IMR-90 (cell line): ENCODE data around the gene COL13A1. TPM values are rescaled to one million over a fixed set of nuclear protein-coding genes. Genes with fewer than 3 reads are reported as not detected.

Experiments used
- ATAC-seq: fragments of 200-7000 bp; cut with Tn5 transposase; 2 replicates; pipeline ENCODE4 v1.9.1; 2020; ENCODE audit warnings: low read depth, mild to moderate bottlenecking, moderate library complexity
- BruUV-seq: library from RNA; stranded (reverse); fragments of 400-500 nt; replicated peaks from 2 replicates; lab custom pipeline; 2021; lab: Mats Ljungman, UMichigan
- CTCF ChIA-PET: fragments of 300-600 bp; formaldehyde crosslinking; extraction: SDS; loops from one replicate; lab custom pipeline; 2021; ENCODE audit warnings: antibody characterized with exemption; lab: Yijun Ruan, JAX
- POLR2A ChIA-PET: fragments of 300-600 bp; sonication (Branson Sonifier 250); formaldehyde crosslinking; loops from one replicate; lab custom pipeline; 2022; ENCODE audit warnings: antibody characterized with exemption; ENCODE audit not compliant: unreplicated experiment; lab: Charles Lee
- DNase-seq: peaks from one replicate; pipeline ENCODE4 v3.0.0; 2013
- H2AFZ ChIP-seq: replicated peaks from 2 replicates; pipeline ENCODE3; 2013; ENCODE audit warnings: low read length, mild to moderate bottlenecking; ENCODE audit not compliant: poor library complexity
- H2AK5ac ChIP-seq: 2 replicates; pipeline ENCODE4 v1.6.1; 2013; ENCODE audit warnings: low read depth, low read length, inconsistent platforms
- H2AK9ac ChIP-seq: replicated peaks from 2 replicates; pipeline ENCODE3; 2013; ENCODE audit warnings: mild to moderate bottlenecking, low read depth, low read length, moderate library complexity; ENCODE audit not compliant: poor library complexity
- H2BK120ac ChIP-seq: 2 replicates; pipeline ENCODE4 v1.6.1; 2013; ENCODE audit warnings: low read depth, low read length, inconsistent platforms
- H2BK15ac ChIP-seq: 3 replicates; pipeline ENCODE4 v1.6.1; 2013; ENCODE audit warnings: low read depth, low read length, inconsistent platforms
- H2BK20ac ChIP-seq: 2 replicates; pipeline ENCODE4 v1.6.1; 2013; ENCODE audit warnings: low read depth, mild to moderate bottlenecking, inconsistent platforms, low read length, moderate library complexity
- H2BK5ac ChIP-seq: 2 replicates; pipeline ENCODE4 v1.6.1; 2013; ENCODE audit warnings: mild to moderate bottlenecking, low read depth, low read length, inconsistent platforms; ENCODE audit not compliant: poor library complexity, severe bottlenecking
- H3K14ac ChIP-seq: replicated peaks from 2 replicates; pipeline ENCODE4 v1.6.1; 2013; ENCODE audit warnings: low read depth, low read length, inconsistent platforms
- H3K18ac ChIP-seq: 2 replicates; pipeline ENCODE4 v1.6.1; 2013; ENCODE audit warnings: low read depth, low read length, control low read depth
- H3K23ac ChIP-seq: 2 replicates; pipeline ENCODE4 v1.6.1; 2013; ENCODE audit warnings: low read depth, low read length, inconsistent platforms
- H3K27ac ChIP-seq: 2 replicates; pipeline ENCODE4 v1.5.1; 2013; ENCODE audit warnings: mild to moderate bottlenecking, control low read depth, low read length; ENCODE audit not compliant: insufficient read depth
- H3K27me3 ChIP-seq: 2 replicates; pipeline ENCODE4 v1.6.1; 2013; ENCODE audit warnings: low read length; ENCODE audit not compliant: control insufficient read depth, insufficient read depth
- H3K36me3 ChIP-seq: 2 replicates; pipeline ENCODE4 v1.6.1; 2013; ENCODE audit warnings: low read length, mixed read lengths; ENCODE audit not compliant: control insufficient read depth, insufficient read depth
- H3K4ac ChIP-seq: 2 replicates; pipeline ENCODE4 v1.6.1; 2013; ENCODE audit warnings: low read depth, low read length, inconsistent platforms
- H3K4me1 ChIP-seq: 2 replicates; pipeline ENCODE4 v1.6.1; 2013; ENCODE audit warnings: low read length, mixed read lengths; ENCODE audit not compliant: control insufficient read depth, insufficient read depth
- H3K4me2 ChIP-seq: 2 replicates; pipeline ENCODE4 v1.6.1; 2013; ENCODE audit warnings: low read depth, mild to moderate bottlenecking, control low read depth, low read length, moderate library complexity
- H3K4me3 ChIP-seq: 2 replicates; pipeline ENCODE4 v1.5.1; 2013; ENCODE audit warnings: low read depth, mild to moderate bottlenecking, control low read depth, low read length, moderate library complexity; ENCODE audit not compliant: insufficient read depth
- H3K56ac ChIP-seq: 2 replicates; pipeline ENCODE4 v1.6.1; 2013; ENCODE audit warnings: low read length, inconsistent platforms; ENCODE audit not compliant: insufficient read depth; ENCODE audit errors: extremely low read depth
- H3K79me1 ChIP-seq, 2 experiments: 2 replicates each; pipeline ENCODE4 v1.6.1; 2013; ENCODE audit warnings: low read length in 2 of 2, inconsistent platforms in 1 of 2, low read depth in 1 of 2
- H3K9ac ChIP-seq: 2 replicates; pipeline ENCODE4 v1.6.1; 2013; ENCODE audit warnings: low read depth, low read length, control low read depth
- H3K9me1 ChIP-seq: 2 replicates; pipeline ENCODE4 v1.6.1; 2013; ENCODE audit warnings: low read length, inconsistent platforms; ENCODE audit not compliant: insufficient read depth
- H3K9me3 ChIP-seq: 2 replicates; pipeline ENCODE4 v1.6.1; 2013; ENCODE audit warnings: low read length; ENCODE audit not compliant: control insufficient read depth, insufficient read depth
- H4K20me1 ChIP-seq: 2 replicates; pipeline ENCODE4 v1.6.1; 2013; ENCODE audit warnings: low read length, inconsistent platforms; ENCODE audit not compliant: insufficient read depth
- H4K5ac ChIP-seq: 2 replicates; pipeline ENCODE4 v1.6.1; 2013; ENCODE audit warnings: mild to moderate bottlenecking, low read depth, low read length, control low read depth
- H4K8ac ChIP-seq, 2 experiments: 2 replicates each; pipeline ENCODE4 v1.6.1; 2013; ENCODE audit warnings: low read depth in 2 of 2, low read length in 2 of 2, control low read depth in 1 of 2, inconsistent platforms in 1 of 2
- H4K91ac ChIP-seq: 2 replicates; pipeline ENCODE4 v1.6.1; 2013; ENCODE audit warnings: low read depth, low read length, inconsistent platforms; ENCODE audit not compliant: insufficient read depth
- BHLHE40 ChIP-seq: fragments of 150-350 bp; IDR thresholded peaks from 2 replicates; pipeline ENCODE4 v1.6.1; 2016; ENCODE audit warnings: mild to moderate bottlenecking, low read depth, low read length
- CEBPB ChIP-seq: IDR thresholded peaks from 2 replicates; pipeline ENCODE4 v1.6.1; 2012; ENCODE audit warnings: low read depth, low read length, improper control_type of control experiment
- CHD1 ChIP-seq: IDR thresholded peaks from 2 replicates; pipeline ENCODE4 v1.6.1; 2012; ENCODE audit warnings: low read depth, low read length, improper control_type of control experiment
- CTCF ChIP-seq: conservative IDR thresholded peaks from 2 replicates; pipeline ENCODE4 v1.5.1; 2012; ENCODE audit warnings: mild to moderate bottlenecking, low read depth, low read length, improper control_type of control experiment
- ELK1 ChIP-seq: fragments of 150-350 bp; IDR thresholded peaks from 2 replicates; pipeline ENCODE4 v1.6.1; 2016; ENCODE audit warnings: low read depth, mild to moderate bottlenecking, low read length, moderate library complexity, borderline replicate concordance
- FOS ChIP-seq: fragments of 150-350 bp; IDR thresholded peaks from 2 replicates; pipeline ENCODE4 v1.6.1; 2016; ENCODE audit warnings: low read depth, low read length
- MAFK ChIP-seq: IDR thresholded peaks from 2 replicates; pipeline ENCODE4 v1.6.1; 2012; ENCODE audit warnings: low read depth, low read length, improper control_type of control experiment
- MAZ ChIP-seq: IDR thresholded peaks from 2 replicates; pipeline ENCODE4 v1.6.1; 2012; ENCODE audit warnings: low read depth, mild to moderate bottlenecking, low read length, improper control_type of control experiment, moderate library complexity, borderline replicate concordance
- MXI1 ChIP-seq: IDR thresholded peaks from 2 replicates; pipeline ENCODE4 v1.6.1; 2012; ENCODE audit warnings: low read depth, mild to moderate bottlenecking, low read length, moderate library complexity, borderline replicate concordance
- NFE2L2 ChIP-seq: fragments of 150-350 bp; IDR thresholded peaks from 2 replicates; pipeline ENCODE4 v1.6.1; 2016; ENCODE audit warnings: low read depth, mild to moderate bottlenecking, low read length
- POLR2A ChIP-seq: IDR thresholded peaks from 2 replicates; pipeline ENCODE4 v1.6.1; 2012; ENCODE audit warnings: mild to moderate bottlenecking, low read depth, low read length
- RAD21 ChIP-seq: IDR thresholded peaks from 2 replicates; pipeline ENCODE4 v1.6.1; 2012; ENCODE audit warnings: low read length, improper control_type of control experiment
- RCOR1 ChIP-seq: IDR thresholded peaks from 2 replicates; pipeline ENCODE4 v1.6.1; 2012; ENCODE audit warnings: mild to moderate bottlenecking, low read length, improper control_type of control experiment; ENCODE audit not compliant: insufficient replicate concordance
- RFX5 ChIP-seq: IDR thresholded peaks from 2 replicates; pipeline ENCODE4 v1.8.0; 2012; ENCODE audit warnings: low read depth, mild to moderate bottlenecking, low read length, moderate library complexity
- SMC3 ChIP-seq: fragments of 150-350 bp; IDR thresholded peaks from 2 replicates; pipeline ENCODE4 v1.6.1; 2016; ENCODE audit warnings: low read depth, mild to moderate bottlenecking, antibody characterized with exemption, low read length, moderate library complexity
- USF2 ChIP-seq: fragments of 150-350 bp; IDR thresholded peaks from 2 replicates; pipeline ENCODE4 v1.6.1; 2017; ENCODE audit warnings: mild to moderate bottlenecking, antibody characterized with exemption, low read length, low read depth
- WGBS, 2 experiments: methylation state at CpG; one replicate each; pipeline versions ENCODE4 v1.1.5 to v1.1.7; 2013; ENCODE audit warnings: missing lambda C conversion rate in 2 of 2; ENCODE audit not compliant: insufficient read length in 1 of 2; ENCODE audit errors: extremely low coverage in 2 of 2; 5-methylcytosine and 5-hydroxymethylcytosine counted together
- dilution Hi-C: fragments of 300-500 bp; cut with HindIII; formaldehyde crosslinking; loops from one replicate; pipeline ENCODE4 v1.14.3; 2018; ENCODE audit warnings: low sequenced_read_pairs; ENCODE audit not compliant: unreplicated experiment
- in situ Hi-C: fragments of 300-500 bp; cut with MboI; formaldehyde crosslinking; loops from 3 replicates; pipeline ENCODE4 v1.14.3; 2019; ENCODE audit warnings: low sequenced_read_pairs, inconsistent platforms, mixed read lengths
- intact Hi-C: fragments of 100-400 bp; cut with micrococcal nuclease; formaldehyde crosslinking; loops from 2 replicates; pipeline ENCODE4 v1.10.0; 2022
- polyA plus RNA-seq, 3 experiments: library from polyadenylated mRNA; depleted of rRNA; stranded (reverse); fragments of >200 nt; gene quantifications; 2 replicates each; pipeline ENCODE4 v1.2.3, GENCODE V29; 2012; ENCODE audit warnings: low replicate concordance in 1 of 3
- total RNA-seq: library from RNA; depleted of rRNA; stranded (reverse); fragments of >200 nt; gene quantifications from 2 replicates; pipeline ENCODE4 v1.2.3, GENCODE V29; 2012

Gene COL13A1
- total and polyA plus RNA-seq, 2 of the 4 experiments (the other 2 are of a cell fraction) = 12.2 to 31.3 TPM

- no peak overlapping the region for H4K91ac ChIP-seq
- no TSS peak for BruUV-seq
- peak overlapping the region; percentile 13; the same call in 1 of the 2 replicates for H3K27ac ChIP-seq
- no peaks in the 10 kb centered on the region for H3K79me1 ChIP-seq
- no peak overlapping the region for H3K4me3 ChIP-seq
- H2BK5ac ChIP-seq = no peak overlapping the region
- peak overlapping the region; percentile 14 for H2BK120ac ChIP-seq
- intact Hi-C loops = no loop called here
- POLR2A ChIA-PET = no interaction called here
- no peak overlapping the region for H3K9ac ChIP-seq
- H2AFZ ChIP-seq = no peak overlapping the region
- H2BK15ac ChIP-seq = no peak overlapping the region
- H3K36me3 ChIP-seq = no peaks in the 10 kb centered on the region
- peaks cover 2% of the 10 kb centered on the region; the same call in 1 of the 2 replicates for H3K27me3 ChIP-seq
- H3K4ac ChIP-seq = no peak overlapping the region
- DNase-seq = peak; percentile 68
- no CpG with 5 or more reads among the region's 5 CpGs for WGBS, 2 experiments
- H2BK20ac ChIP-seq = no peak overlapping the region
- H3K18ac ChIP-seq = no peak overlapping the region
- peak; percentile 50 for ATAC-seq
- H3K9me3 ChIP-seq = no peaks in the 10 kb centered on the region
- no peak overlapping the region for H3K23ac ChIP-seq
- H4K5ac ChIP-seq = no peak overlapping the region; the same call in 1 of the 2 replicates
- dilution Hi-C loops = no loop called here
- CTCF ChIA-PET = no interaction called here
- peak overlapping the region in 1 of 2 experiments; percentile 1; a peak in 1 of 4 replicates for H4K8ac ChIP-seq
- H2AK5ac ChIP-seq = peak overlapping the region; percentile 29; the same call in 1 of the 2 replicates
- in situ Hi-C loops = no loop called here
- no peak overlapping the region for H3K56ac ChIP-seq
- H4K20me1 ChIP-seq = no peaks in the 10 kb centered on the region
- no peak overlapping the region; the same call in 1 of the 2 replicates for H3K14ac ChIP-seq
- TF ChIP-seq POLR2A (no peak), RCOR1 (no peak), CHD1 (no peak), RFX5 (no peak), BHLHE40 (no peak), RAD21 (no peak), CEBPB (no peak), MAFK (no peak), CTCF (no peak), SMC3 (no peak), MXI1 (no peak), ELK1 (no peak), NFE2L2 (no peak), MAZ (no peak), FOS (no peak), USF2 (no peak)
- H3K9me1 ChIP-seq = peaks cover 6% of the 10 kb centered on the region; the same call in 1 of the 2 replicates
- H3K4me2 ChIP-seq = no peak overlapping the region; the same call in 1 of the 2 replicates
- no peak overlapping the region for H2AK9ac ChIP-seq
- H3K4me1 ChIP-seq = peaks cover 20% of the 10 kb centered on the region; the same call in 1 of the 2 replicates
Measured at GRCh38 chr10:69760072-69760471, 41.6 kb upstream of the COL13A1 start.
